Nephron progenitor cell (in vitro differentiated cells): ENCODE results near the gene MAML2.

ENCODE experiments used
- DNase-seq: peaks from one replicate; pipeline ENCODE4 v3.0.0; 2021
- H3K27ac Mint-ChIP-seq: 2 replicates; pipeline ENCODE4 v1.8.0; 2021; ENCODE audit warnings: mild to moderate bottlenecking, moderate library complexity, mixed read lengths
- H3K27me3 Mint-ChIP-seq: 2 replicates; pipeline ENCODE4 v1.8.0; 2021; ENCODE audit warnings: mild to moderate bottlenecking, low read depth, mixed read lengths; ENCODE audit not compliant: poor library complexity
- H3K36me3 Mint-ChIP-seq: 2 replicates; pipeline ENCODE4 v1.8.0; 2021; ENCODE audit warnings: low read depth, mixed read lengths
- H3K4me1 Mint-ChIP-seq: 2 replicates; pipeline ENCODE4 v1.8.0; 2021; ENCODE audit warnings: mixed read lengths
- H3K4me3 Mint-ChIP-seq: 2 replicates; pipeline ENCODE4 v1.8.0; 2021; ENCODE audit warnings: mild to moderate bottlenecking, moderate library complexity, mixed read lengths
- H3K9me3 Mint-ChIP-seq: 2 replicates; pipeline ENCODE4 v1.8.0; 2021; ENCODE audit warnings: mild to moderate bottlenecking, moderate library complexity, mixed read lengths
- TF ChIP-seq, protein P1 (sequence below): fragments of 200-600 bp; sonication (generic); IDR thresholded peaks from 2 replicates; pipeline ENCODE4 v1.5.0; 2021; ENCODE audit warnings: antibody characterized with exemption

The MAML2 gene

DNA sequence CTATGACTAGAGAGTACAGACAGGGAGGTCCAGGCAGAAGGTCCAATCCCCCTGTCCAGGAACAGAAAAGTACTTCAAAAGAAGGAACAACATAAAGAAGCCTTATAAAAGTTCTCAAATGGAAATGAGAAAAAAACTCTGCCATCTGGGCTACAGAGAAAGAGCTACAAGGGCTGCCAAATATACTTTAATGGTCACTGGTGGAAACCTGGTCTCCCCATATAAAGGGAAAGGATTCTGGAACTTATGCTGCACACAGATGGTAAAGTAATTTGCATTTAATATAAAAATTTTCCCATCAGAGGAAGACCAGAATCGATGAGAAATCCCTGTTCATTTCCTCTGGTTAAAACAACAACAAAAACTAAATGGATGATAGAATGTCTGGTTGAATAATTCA lies 299.7 kb downstream of the MAML2 start:
- TF ChIP-seq, protein P1, sequence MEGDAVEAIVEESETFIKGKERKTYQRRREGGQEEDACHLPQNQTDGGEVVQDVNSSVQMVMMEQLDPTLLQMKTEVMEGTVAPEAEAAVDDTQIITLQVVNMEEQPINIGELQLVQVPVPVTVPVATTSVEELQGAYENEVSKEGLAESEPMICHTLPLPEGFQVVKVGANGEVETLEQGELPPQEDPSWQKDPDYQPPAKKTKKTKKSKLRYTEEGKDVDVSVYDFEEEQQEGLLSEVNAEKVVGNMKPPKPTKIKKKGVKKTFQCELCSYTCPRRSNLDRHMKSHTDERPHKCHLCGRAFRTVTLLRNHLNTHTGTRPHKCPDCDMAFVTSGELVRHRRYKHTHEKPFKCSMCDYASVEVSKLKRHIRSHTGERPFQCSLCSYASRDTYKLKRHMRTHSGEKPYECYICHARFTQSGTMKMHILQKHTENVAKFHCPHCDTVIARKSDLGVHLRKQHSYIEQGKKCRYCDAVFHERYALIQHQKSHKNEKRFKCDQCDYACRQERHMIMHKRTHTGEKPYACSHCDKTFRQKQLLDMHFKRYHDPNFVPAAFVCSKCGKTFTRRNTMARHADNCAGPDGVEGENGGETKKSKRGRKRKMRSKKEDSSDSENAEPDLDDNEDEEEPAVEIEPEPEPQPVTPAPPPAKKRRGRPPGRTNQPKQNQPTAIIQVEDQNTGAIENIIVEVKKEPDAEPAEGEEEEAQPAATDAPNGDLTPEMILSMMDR = no peak
- Mint-ChIP-seq H3K9me3 (peaks cover 10% of the 10 kb centered on the region), H3K27me3 (no peaks in the 10 kb centered on the region), H3K4me1 (peaks cover 37% of the 10 kb centered on the region), H3K4me3 (no peak overlapping the region), H3K36me3 (peaks cover 30% of the 10 kb centered on the region), H3K27ac (no peak overlapping the region)
- no peak for DNase-seq

DNA sequence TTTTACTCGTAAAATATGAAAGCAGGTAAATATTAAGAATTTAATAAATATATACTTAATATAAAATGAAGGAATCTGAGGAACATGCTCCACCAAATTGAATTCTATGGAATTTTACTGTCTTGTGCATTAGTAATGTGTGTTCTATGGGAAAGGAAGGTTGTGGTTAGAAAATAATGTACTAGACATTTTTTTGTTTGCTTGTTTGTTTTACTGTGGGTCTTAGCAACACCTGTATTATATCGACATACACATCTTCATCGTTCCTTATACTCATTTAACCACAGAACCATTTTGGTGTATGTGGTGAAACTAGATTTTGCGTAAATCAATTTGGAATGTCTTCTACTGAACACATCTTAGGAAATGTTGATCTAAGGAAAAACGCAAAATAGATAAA lies 304.9 kb downstream of the MAML2 start:
- peaks cover 63% of the 10 kb centered on the region for H3K4me1 Mint-ChIP-seq
- H3K27ac Mint-ChIP-seq = peak overlapping the region; percentile 84
- DNase-seq = no peak
- H3K27me3 Mint-ChIP-seq = no peaks in the 10 kb centered on the region
- H3K9me3 Mint-ChIP-seq = peaks cover 10% of the 10 kb centered on the region
- H3K4me3 Mint-ChIP-seq = no peak overlapping the region
- H3K36me3 Mint-ChIP-seq = peaks cover 37% of the 10 kb centered on the region
- TF ChIP-seq, protein P1 = no peak

DNA sequence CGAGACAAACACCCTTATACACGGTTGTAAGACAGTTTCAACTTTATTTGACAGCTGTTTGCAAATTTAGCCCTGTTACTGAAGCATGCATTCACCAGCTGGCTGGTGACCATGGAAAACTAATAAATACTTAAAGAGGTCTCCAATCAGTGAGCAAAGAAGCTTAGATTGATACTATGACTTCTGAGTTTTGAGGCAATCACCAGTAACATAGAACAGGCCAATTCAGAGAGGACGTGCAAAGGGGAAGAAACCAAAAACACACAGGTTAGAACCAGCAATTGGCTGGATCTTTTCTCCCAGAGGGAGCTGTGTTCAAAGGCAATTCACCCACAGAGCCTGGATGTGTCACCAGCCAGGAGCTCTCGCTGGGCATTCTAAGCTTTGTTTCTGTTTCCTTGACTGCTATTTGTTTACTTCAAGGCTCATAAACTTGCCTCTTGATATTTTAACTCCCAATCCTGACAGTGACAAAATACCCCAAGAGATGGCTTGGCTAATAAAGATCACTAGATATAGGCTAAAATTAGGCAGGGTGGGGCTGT lies 305.5 kb downstream of the MAML2 start:
- peaks cover 63% of the 10 kb centered on the region for H3K4me1 Mint-ChIP-seq
- peak overlapping the region; percentile 90 for H3K27ac Mint-ChIP-seq

DNA sequence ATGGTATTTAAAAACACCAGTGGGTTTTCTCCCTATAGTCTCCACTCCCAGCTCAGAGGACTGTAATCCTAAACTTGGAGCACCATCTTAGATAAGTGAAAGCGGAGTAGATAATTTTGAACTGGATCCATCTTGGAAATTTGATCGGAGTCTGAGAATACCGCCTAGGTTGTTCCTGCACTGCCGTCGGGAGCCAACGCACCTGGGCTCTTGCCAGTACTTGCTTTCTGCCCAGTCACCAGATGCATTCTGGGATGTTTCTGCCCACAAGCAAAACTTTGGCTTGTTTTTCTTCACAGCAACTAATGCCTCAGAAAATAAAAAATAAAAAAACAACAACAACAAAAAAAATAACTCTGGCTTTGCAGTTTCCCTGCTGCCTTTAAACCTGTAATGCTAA lies 306.1 kb downstream of the MAML2 start:
- H3K9me3 Mint-ChIP-seq = peaks cover 7% of the 10 kb centered on the region
- TF ChIP-seq, protein P1 = no peak
- no peak for DNase-seq
- H3K27ac Mint-ChIP-seq = peak overlapping the region; percentile 90
- no peak overlapping the region for H3K4me3 Mint-ChIP-seq
- peaks cover 37% of the 10 kb centered on the region for H3K36me3 Mint-ChIP-seq
- H3K27me3 Mint-ChIP-seq = no peaks in the 10 kb centered on the region
- peaks cover 63% of the 10 kb centered on the region for H3K4me1 Mint-ChIP-seq

More for the DNA sequence above, 305.5 kb downstream of the MAML2 start:
- no peaks in the 10 kb centered on the region for H3K27me3 Mint-ChIP-seq
- H3K4me3 Mint-ChIP-seq = peak overlapping the region; percentile 9
- peaks cover 40% of the 10 kb centered on the region for H3K36me3 Mint-ChIP-seq
- DNase-seq = peak; percentile 19
- TF ChIP-seq, protein P1 = no peak
- peaks cover 10% of the 10 kb centered on the region for H3K9me3 Mint-ChIP-seq

DNA sequence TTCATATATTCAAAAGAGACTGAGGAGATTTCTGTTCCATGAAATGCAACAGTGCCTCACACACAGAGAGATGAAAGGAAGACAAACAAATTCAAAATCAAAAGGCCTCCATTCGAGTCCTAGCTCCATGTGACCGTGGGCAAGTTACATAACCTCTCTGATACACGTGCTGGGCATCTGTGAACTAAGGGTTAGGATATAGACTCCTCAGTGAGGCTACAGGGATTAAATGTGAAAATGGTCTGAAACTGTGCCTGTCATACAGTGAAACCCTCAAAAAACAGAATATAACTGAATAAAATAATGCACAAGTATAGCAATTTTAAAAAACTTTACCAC lies 307.3 kb downstream of the MAML2 start:
- Mint-ChIP-seq H3K27me3 (no peaks in the 10 kb centered on the region), H3K4me1 (peaks cover 63% of the 10 kb centered on the region), H3K27ac (peak overlapping the region; percentile 29), H3K36me3 (peaks cover 27% of the 10 kb centered on the region), H3K9me3 (no peaks in the 10 kb centered on the region), H3K4me3 (no peak overlapping the region)
- DNase-seq = no peak
- TF ChIP-seq, protein P1 = no peak

DNA sequence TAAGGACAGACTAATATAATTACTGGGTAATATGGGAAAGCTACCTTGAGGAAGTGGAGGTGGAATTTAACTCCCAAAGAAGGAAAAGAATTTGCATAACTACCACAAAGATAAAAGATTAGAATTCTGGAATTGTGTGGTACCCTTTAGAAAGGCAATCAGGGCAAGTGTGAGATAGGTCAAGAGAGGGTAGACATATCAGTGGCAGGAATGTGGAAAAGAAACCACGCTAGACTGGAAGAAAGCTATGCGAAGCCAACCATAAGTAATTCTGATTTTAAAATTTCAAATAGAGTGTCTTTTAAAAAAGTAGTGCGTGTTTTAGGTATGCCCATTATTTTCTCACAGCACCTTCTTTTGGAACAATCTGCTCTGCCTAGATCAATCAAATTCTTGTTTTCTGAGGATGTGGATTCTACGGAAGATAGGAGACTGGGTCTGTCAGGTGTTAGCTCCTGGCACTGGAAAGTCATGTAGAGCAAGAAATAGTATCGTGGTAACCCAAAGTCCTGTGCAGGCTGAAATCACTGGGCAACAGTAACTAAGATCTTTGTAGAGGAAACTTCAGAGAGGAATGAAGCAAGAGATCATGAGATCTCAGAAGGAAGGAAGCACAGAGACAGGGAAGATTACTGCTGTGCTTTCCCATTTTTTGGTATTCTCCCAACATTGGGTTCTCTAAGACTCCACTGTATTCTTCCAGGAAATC lies 307.8 kb downstream of the MAML2 start:
- Mint-ChIP-seq H3K27ac (peak overlapping the region; percentile 29), H3K36me3 (peaks cover 23% of the 10 kb centered on the region), H3K4me3 (no peak overlapping the region), H3K27me3 (no peaks in the 10 kb centered on the region), H3K9me3 (no peaks in the 10 kb centered on the region), H3K4me1 (peaks cover 63% of the 10 kb centered on the region)
- DNase-seq = no peak
- TF ChIP-seq, protein P1 = no peak
